Memory B cell (primary cell): ENCODE measurements around the gene PRPSAP1.
"Not testable (repeated sequence)": the region's sequence is repeated elsewhere in the genome, so short reads cannot be mapped to it uniquely, and the experiment has no call there.

Source experiments
- ATAC-seq: fragments of 150-1000 bp; cut with Tn5 transposase; 2 replicates; pipeline ENCODE4 v1.10.0; 2021; ENCODE audit warnings: low read depth, mild to moderate bottlenecking, moderate library complexity
- DNase-seq, 2 donors: peaks; one replicate each; pipeline ENCODE4 v3.0.0; 2022; ENCODE audit warnings: low spot score in 2 of 2
- H3K27ac Mint-ChIP-seq: one replicate; pipeline ENCODE4 v1.8.0; 2022; ENCODE audit warnings: mild to moderate bottlenecking, moderate library complexity, mixed read lengths
- H3K27me3 Mint-ChIP-seq: one replicate; pipeline ENCODE4 v1.8.0; 2022; ENCODE audit warnings: mixed read lengths
- H3K36me3 Mint-ChIP-seq: one replicate; pipeline ENCODE4 v1.8.0; 2022; ENCODE audit warnings: mild to moderate bottlenecking, mixed read lengths
- H3K4me1 Mint-ChIP-seq: one replicate; pipeline ENCODE4 v1.8.0; 2022; ENCODE audit warnings: mixed read lengths
- H3K4me3 Mint-ChIP-seq: one replicate; pipeline ENCODE4 v1.8.0; 2022; ENCODE audit warnings: mild to moderate bottlenecking, moderate library complexity, mixed read lengths
- H3K9me3 Mint-ChIP-seq: one replicate; pipeline ENCODE4 v1.8.0; 2022; ENCODE audit warnings: mixed read lengths

PRPSAP1 gene

DNA sequence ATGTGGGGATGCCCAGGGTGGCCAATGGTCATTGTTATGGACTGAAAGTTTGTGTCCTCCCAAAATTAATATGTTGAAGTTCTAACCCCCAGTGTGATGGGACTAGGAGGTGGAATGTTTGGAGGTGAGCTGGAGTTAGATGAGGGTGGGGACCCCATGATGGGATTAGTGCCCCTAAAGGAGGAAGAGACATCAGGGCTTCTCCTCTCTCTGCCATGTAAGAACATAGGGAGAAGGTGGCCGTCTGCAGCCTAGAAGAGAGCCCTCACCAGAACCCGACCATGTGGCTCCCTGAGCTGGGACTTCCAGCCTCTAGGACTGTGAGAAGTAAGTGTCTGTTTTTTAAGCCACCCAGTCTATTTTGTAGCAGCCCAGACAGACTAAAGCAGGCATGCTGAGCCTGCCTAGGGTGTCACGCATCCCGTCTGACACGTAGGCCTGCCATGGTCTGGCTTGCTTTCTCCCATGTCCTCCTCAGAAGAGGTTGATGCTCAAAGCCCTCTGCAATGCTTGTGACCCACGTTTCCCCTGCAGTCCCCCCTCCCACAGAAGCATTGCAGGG, 4.0 kb upstream of the PRPSAP1 start:
- ATAC-seq (no peak), DNase-seq (no peak)
- Mint-ChIP-seq H3K27me3 (no peaks in the 10 kb centered on the region), H3K9me3 (no peaks in the 10 kb centered on the region), H3K4me3 (no peak overlapping the region), H3K27ac (no peak overlapping the region), H3K4me1 (peaks cover 11% of the 10 kb centered on the region), H3K36me3 (no peaks in the 10 kb centered on the region)

GRCh38 chr17:76356803-76357456, 3.2 kb upstream of the PRPSAP1 start:
- Mint-ChIP-seq H3K27me3 (no peaks in the 10 kb centered on the region), H3K27ac (peak overlapping the region; percentile 45), H3K9me3 (no peaks in the 10 kb centered on the region), H3K4me3 (no peak overlapping the region), H3K4me1 (peaks cover 14% of the 10 kb centered on the region), H3K36me3 (no peaks in the 10 kb centered on the region)
- ATAC-seq (no peak), DNase-seq (no peak)

GRCh38 chr17:76354747-76355310, 1.1 kb upstream of the PRPSAP1 start:
- Mint-ChIP-seq H3K4me1 (peaks cover 17% of the 10 kb centered on the region), H3K9me3 (no peaks in the 10 kb centered on the region), H3K27me3 (no peaks in the 10 kb centered on the region), H3K27ac (no peak overlapping the region), H3K36me3 (no peaks in the 10 kb centered on the region), H3K4me3 (peak overlapping the region; percentile 94)
- DNase-seq, result no peak
- no peak for ATAC-seq

DNA sequence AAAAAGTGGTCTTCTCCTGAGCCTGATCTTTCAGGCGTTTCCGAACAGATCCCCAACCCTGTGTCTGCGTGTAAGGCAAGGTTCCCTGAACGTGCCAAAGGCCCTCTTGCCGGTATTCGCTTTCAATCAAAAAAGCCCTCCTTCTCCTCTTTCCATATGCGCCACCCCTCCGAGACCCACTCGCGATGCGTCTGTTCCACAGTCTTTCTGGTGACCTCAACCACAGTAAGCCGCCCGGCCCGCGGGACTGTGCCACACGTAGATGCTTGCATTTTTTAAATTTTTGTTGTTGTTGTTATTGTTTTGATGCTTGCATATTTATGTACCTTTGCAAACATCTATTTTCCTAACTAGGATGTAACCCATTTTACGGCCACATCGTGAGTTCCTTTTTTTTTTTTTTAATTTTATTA, 607 bp upstream of the PRPSAP1 start:
- H3K9me3 Mint-ChIP-seq, result no peaks in the 10 kb centered on the region
- peak overlapping the region; percentile 94 for H3K4me3 Mint-ChIP-seq
- H3K27ac Mint-ChIP-seq, result peak overlapping the region; percentile 88
- no peaks in the 10 kb centered on the region for H3K27me3 Mint-ChIP-seq
- peaks cover 17% of the 10 kb centered on the region for H3K4me1 Mint-ChIP-seq
- DNase-seq (no peak), ATAC-seq (no peak)
- H3K36me3 Mint-ChIP-seq, result no peaks in the 10 kb centered on the region

GRCh38 chr17:76353004-76353598, 615 bp downstream of the PRPSAP1 start:
- DNase-seq, result peak in 1 of 2 donors; percentile 27
- H3K4me1 Mint-ChIP-seq, result peaks cover 17% of the 10 kb centered on the region
- H3K27me3 Mint-ChIP-seq, result no peaks in the 10 kb centered on the region
- no peaks in the 10 kb centered on the region for H3K9me3 Mint-ChIP-seq
- peak; percentile 0 for ATAC-seq
- peak overlapping the region; percentile 94 for H3K4me3 Mint-ChIP-seq
- H3K36me3 Mint-ChIP-seq, result no peaks in the 10 kb centered on the region
- peak overlapping the region; percentile 88 for H3K27ac Mint-ChIP-seq

GRCh38 chr17:76351526-76352071, 2.1 kb downstream of the PRPSAP1 start:
- no peaks in the 10 kb centered on the region for H3K9me3 Mint-ChIP-seq
- no peak overlapping the region for H3K27ac Mint-ChIP-seq
- no peak for ATAC-seq
- H3K27me3 Mint-ChIP-seq, result no peaks in the 10 kb centered on the region
- no peak for DNase-seq
- H3K4me1 Mint-ChIP-seq, result peaks cover 13% of the 10 kb centered on the region
- H3K4me3 Mint-ChIP-seq, result no peak overlapping the region
- H3K36me3 Mint-ChIP-seq, result peaks cover 9% of the 10 kb centered on the region

- Mint-ChIP-seq H3K9me3 (no peaks in the 10 kb centered on the region), H3K4me1 (peaks cover 13% of the 10 kb centered on the region), H3K27me3 (no peaks in the 10 kb centered on the region), H3K36me3 (peaks cover 17% of the 10 kb centered on the region), H3K4me3 (no peak overlapping the region), H3K27ac (no peak overlapping the region)
- DNase-seq (no peak), ATAC-seq (no peak)
Measured at GRCh38 chr17:76350463-76350862, 3.3 kb downstream of the PRPSAP1 start.

DNA sequence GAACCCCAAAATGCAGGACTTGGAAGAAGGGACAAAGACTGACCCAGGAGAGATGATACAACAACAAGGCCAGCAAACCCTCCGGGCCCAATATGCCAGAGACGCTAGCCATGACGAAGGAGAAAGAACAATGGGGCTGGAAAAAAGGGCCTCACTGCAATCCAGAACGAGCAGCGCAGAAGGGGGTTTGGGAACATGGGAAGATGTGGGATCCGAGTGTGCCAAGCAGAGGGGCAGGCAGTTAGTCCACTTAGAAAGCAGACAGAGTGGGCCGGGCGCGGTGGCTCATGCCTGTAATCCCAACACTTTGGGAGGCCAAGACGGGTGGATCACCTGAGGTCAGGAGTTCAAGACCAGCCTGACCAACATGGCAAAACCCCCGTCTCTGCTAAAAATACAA, 6.8 kb downstream of the PRPSAP1 start:
- not testable (repeated sequence) for H3K27me3 Mint-ChIP-seq, ATAC-seq, H3K27ac Mint-ChIP-seq

DNA sequence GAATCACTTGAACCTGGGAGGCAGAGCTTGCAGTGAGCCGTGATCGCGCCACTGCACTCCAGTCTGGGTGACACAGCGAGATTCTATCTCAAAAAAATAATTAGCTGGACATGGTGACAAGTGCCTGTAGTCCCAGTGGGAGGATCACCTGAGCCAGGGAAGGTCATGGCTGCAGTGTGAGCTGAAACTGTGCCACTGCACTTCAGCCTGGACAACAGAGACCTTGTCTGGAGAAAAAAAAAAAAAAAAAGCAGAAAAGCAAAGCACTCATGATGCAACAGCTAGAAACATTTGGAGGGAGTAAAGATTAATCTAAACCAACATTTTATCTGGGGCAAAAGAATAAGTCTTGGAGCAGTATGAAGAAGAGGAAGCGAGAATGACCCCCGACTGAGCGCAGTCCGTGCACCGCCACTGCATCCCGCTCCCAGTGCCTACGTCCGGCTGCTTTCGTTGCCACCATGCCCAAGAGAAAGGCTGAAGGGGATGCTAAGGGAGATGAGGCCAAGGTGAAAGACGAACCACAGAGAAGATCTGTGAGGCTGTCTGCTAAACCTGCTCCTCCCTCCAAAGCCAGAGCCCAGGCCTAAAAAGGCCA, 8.2 kb downstream of the PRPSAP1 start:
- ATAC-seq (no peak), DNase-seq (no peak)
- H3K27me3 Mint-ChIP-seq, result no peaks in the 10 kb centered on the region
- peaks cover 3% of the 10 kb centered on the region for H3K4me1 Mint-ChIP-seq
- no peak overlapping the region for H3K4me3 Mint-ChIP-seq
- no peaks in the 10 kb centered on the region for H3K9me3 Mint-ChIP-seq
- H3K27ac Mint-ChIP-seq, result no peak overlapping the region
- peaks cover 24% of the 10 kb centered on the region for H3K36me3 Mint-ChIP-seq

More for the DNA sequence above, 6.8 kb downstream of the PRPSAP1 start:
- H3K4me1 Mint-ChIP-seq, H3K4me3 Mint-ChIP-seq, DNase-seq, H3K9me3 Mint-ChIP-seq: not testable (repeated sequence)
- H3K36me3 Mint-ChIP-seq, result peaks cover 22% of the 10 kb centered on the region

GRCh38 chr17:76343106-76343505, 10.6 kb downstream of the PRPSAP1 start:
- Mint-ChIP-seq H3K27me3 (no peaks in the 10 kb centered on the region), H3K36me3 (peaks cover 26% of the 10 kb centered on the region), H3K4me3 (no peak overlapping the region), H3K9me3 (no peaks in the 10 kb centered on the region), H3K4me1 (peaks cover 3% of the 10 kb centered on the region), H3K27ac (no peak overlapping the region)
- ATAC-seq (no peak), DNase-seq (no peak)

DNA sequence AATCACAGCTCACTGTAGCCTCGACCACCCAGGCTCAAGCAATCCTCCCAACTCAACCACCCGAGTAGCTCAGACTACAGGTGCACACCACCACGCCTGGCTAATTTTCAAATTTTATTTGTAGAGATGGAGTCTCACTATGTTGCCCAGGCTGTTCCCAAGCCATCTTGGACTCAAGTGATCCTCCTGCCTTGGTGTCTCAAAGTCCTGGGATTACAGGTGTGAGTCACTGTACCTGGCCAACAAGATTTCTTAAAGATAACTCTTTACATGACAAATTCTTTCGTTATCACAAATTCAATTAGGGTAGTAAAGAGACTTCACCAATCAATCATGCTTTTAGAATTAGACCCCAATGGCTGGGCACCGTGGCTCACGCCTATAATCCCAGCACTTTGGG, 12.4 kb downstream of the PRPSAP1 start:
- H3K4me1 Mint-ChIP-seq, result peaks cover 5% of the 10 kb centered on the region
- ATAC-seq (no peak), DNase-seq (no peak)
- peaks cover 14% of the 10 kb centered on the region for H3K36me3 Mint-ChIP-seq
- no peaks in the 10 kb centered on the region for H3K9me3 Mint-ChIP-seq
- no peaks in the 10 kb centered on the region for H3K27me3 Mint-ChIP-seq
- no peak overlapping the region for H3K4me3 Mint-ChIP-seq
- H3K27ac Mint-ChIP-seq, result no peak overlapping the region

GRCh38 chr17:76337413-76337777, 16.3 kb downstream of the PRPSAP1 start:
- DNase-seq (no peak), ATAC-seq (no peak)
- Mint-ChIP-seq H3K36me3 (peaks cover 7% of the 10 kb centered on the region), H3K4me1 (peaks cover 5% of the 10 kb centered on the region), H3K4me3 (no peak overlapping the region), H3K27ac (no peak overlapping the region), H3K27me3 (no peaks in the 10 kb centered on the region), H3K9me3 (no peaks in the 10 kb centered on the region)

GRCh38 chr17:76336756-76337412, 16.8 kb downstream of the PRPSAP1 start:
- H3K4me1 Mint-ChIP-seq, result peaks cover 2% of the 10 kb centered on the region
- peaks cover 3% of the 10 kb centered on the region for H3K36me3 Mint-ChIP-seq
- no peaks in the 10 kb centered on the region for H3K9me3 Mint-ChIP-seq
- H3K27ac Mint-ChIP-seq, result no peak overlapping the region
- H3K27me3 Mint-ChIP-seq, result no peaks in the 10 kb centered on the region
- H3K4me3 Mint-ChIP-seq, result no peak overlapping the region
- no peak for ATAC-seq
- DNase-seq, result no peak
